NCI-H1048 (cell line): Measurements from ENCODE around the gene TOP2A.

Experiments
- DNase-seq: peaks from one replicate; lab custom pipeline; 2025; lab: John Stamatoyannopoulos, UW

TOP2A gene

DNA sequence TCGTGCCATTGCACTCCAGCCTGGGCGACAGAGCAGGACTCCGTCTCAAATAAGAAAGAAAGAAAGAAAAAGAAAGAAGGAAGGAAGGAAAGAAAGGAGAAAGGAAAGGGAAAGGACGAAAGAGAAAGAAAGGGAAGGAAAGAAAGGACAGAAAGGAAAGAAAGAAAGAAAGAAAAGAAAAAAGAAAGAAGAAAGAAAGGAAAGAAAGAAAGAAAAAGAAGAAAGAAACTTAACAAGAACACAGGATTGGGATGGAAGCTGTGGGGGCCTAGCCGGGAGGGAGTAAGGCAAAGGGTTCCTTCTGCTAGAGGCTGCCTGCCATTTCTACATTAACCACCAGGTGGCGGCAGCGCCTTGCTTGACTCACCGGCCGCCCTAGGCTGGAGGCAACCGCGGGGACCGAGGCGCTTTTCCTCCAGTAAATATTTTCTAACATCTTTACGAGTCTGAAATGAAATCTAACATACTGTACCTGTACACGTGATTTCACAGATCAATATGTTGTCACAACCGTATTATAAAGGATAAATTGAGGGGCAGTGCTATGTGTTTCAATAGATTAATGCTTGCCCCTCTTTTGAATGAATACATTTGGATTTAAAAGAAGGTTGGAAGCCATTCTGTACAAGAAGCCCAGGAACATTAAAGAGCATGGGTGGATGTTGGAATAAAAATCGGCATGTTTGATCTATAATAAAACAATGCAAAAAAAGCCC is 59.2 kb downstream of the TOP2A start:
- no peak for DNase-seq

DNA sequence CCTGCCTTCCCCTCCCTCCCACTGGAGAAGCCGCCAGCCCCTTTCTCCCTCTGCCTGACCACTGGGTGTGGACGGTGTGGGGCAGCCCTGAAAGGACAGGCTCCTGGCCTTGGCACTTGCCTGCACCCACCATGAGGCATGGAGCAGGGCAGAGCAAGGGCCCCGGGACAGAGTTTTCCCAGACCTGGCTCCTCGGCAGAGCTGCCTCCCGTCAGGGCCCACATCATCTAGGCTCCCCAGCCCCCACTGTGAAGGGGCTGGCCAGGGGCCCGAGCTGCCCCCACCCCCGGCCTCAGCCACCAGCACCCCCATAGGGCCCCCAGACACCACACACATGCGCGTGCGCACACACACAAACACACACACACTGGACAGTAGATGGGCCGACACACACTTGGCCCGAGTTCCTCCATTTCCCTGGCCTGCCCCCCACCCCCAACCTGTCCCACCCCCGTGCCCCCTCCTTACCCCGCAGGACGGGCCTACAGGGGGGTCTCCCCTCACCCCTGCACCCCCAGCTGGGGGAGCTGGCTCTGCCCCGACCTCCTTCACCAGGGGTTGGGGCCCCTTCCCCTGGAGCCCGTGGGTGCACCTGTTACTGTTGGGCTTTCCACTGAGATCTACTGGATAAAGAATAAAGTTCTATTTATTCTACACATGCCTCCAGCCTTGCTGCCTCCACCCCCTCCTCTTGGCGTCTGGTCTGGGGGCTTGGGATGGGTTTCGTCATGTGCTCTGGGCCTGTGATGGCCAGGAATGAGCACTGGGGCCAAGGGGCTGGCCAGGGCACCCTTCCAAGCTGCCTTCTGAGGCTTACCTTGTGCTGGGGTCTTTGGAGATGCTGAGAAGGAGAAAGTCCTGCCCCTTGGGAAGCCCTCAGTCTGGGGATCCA is 60.5 kb downstream of the TOP2A start:
- DNase-seq, result no peak

DNA sequence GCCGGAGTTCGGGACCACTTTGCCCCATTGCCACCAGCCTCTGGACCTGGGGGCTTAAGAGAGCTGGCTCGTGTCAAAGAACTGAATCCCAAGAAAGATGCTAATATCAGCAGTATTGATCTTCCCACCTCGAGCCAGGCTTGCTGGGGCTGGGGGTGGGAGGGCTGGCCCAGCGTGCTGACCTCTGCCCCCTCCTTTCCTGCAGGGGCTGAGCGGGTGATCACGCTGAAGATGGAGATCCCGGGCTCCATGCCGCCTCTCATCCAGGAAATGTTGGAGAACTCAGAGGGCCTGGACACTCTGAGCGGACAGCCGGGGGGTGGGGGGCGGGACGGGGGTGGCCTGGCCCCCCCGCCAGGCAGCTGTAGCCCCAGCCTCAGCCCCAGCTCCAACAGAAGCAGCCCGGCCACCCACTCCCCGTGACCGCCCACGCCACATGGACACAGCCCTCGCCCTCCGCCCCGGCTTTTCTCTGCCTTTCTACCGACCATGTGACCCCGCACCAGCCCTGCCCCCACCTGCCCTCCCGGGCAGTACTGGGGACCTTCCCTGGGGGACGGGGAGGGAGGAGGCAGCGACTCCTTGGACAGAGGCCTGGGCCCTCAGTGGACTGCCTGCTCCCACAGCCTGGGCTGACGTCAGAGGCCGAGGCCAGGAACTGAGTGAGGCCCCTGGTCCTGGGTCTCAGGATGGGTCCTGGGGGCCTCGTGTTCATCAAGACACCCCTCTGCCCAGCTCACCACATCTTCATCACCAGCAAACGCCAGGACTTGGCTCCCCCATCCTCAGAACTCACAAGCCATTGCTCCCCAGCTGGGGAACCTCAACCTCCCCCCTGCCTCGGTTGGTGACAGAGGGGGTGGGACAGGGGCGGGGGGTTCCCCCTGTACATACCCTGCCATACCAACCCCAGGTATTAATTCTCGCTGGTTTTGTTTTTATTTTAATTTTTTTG is 61.6 kb downstream of the TOP2A start:
- DNase-seq, result no peak

DNA sequence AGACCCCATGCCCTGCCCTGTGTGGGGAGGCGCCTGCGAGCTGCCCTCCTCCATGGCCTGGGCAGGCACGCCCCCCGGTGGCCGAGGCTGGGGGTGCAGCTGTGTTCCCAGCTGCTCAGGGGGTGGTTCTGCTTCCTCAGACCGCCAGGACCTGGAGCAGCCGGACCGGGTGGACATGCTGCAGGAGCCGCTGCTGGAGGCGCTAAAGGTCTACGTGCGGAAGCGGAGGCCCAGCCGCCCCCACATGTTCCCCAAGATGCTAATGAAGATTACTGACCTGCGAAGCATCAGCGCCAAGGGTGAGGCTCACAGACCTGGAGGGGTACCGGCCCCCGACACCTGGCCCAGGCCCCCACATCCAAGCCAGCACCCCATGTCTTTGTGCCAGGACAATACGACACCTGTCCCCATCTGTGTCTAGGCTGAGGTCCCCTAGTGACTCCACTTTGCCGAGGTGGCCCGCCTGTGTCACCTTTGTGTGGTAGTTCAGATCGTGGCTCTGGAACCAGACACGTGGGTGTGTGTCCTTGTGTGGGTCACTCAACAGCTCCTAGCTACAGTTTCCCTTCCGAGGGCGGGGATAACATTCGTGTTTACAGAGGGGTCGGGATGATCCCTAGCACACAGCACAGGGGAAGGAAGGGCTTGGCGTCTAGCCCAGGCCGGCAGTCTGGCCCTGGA is 62.4 kb downstream of the TOP2A start:
- no peak for DNase-seq

DNA sequence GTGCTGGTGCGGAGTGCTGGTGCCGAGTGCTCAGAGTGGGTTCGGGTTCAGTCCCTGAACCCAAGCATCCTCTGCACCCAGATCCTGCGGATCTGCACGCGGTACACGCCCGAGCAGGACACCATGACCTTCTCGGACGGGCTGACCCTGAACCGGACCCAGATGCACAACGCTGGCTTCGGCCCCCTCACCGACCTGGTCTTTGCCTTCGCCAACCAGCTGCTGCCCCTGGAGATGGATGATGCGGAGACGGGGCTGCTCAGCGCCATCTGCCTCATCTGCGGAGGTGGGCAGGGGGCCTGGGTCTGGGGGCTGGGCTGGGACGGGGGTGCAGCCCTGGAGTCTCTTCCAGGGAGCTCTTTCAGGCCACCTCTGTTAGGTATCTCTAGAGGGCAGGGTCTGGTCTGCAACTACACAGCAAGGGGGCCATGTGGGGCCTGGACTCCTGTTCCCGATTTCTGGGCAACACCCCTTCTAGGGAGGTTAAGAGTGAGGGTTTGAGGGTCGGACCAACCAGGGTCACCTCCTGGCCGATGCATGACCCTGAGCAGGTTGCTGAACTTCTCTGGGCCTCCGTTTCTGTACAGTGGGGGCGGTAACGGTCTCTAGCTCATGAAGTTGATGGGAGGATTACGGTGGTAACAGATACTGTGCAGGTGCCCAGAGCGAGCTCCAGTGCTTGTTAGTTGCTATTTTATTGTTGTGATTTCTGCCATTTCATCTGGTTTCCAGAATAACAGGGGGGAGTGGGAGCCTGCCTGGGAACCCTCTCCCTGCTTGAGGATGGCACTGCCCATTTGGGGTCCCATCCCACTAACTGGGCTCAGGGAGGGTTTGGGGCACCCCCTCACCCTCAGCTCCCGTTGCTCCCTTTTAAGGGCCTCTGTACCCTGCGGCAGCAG is 63.2 kb downstream of the TOP2A start:
- DNase-seq, result no peak

DNA sequence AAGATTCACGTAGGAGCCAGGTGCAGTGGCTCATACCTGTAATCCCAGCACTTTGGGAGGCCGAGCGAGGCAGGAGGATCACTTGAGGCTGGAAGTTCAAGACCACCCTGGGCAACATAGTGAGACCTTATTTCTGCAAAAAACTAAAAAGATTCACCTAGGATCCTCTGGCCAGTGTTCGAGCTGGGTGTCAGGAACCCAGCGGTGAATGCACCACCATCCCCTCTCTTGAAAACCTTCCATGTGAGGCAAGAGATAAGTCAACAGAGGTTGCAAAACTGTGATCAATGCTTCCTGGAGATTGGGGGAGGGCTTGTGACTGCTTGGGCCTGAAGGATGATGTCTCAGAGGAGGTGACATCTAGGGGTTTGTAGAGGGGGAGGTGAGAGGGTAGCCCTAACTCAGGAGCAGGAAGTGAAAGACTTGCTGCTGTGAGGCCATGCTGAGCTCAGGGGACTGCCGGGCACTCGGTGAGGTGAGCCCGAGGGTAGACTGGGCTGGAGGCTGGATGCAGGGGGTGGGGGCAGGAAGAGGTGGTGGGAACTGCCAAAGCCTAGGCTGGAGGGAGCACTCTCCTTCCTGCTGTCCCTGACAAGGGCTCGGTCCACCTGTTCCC is 64.8 kb downstream of the TOP2A start:
- DNase-seq, result no peak

DNA sequence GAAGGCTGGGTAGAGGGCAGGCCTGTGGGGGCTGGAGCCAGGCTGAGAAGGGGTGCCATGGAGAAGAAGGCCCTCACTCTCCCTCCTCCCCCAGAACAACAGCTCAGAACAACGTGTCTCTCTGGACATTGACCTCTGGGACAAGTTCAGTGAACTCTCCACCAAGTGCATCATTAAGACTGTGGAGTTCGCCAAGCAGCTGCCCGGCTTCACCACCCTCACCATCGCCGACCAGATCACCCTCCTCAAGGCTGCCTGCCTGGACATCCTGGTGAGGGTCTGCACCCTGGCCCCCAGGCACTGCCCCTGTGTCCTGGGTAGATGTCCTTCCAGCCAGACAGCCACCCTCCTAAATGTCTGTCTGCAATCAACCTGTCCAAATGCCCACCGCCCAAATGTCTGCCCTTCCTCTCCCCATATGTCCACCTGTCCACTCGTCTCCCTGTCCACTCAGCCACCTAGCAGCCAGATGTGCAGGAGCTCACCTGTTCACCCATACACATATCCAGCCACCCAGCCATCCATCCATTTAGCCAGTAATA is 65.4 kb downstream of the TOP2A start:
- no peak for DNase-seq

DNA sequence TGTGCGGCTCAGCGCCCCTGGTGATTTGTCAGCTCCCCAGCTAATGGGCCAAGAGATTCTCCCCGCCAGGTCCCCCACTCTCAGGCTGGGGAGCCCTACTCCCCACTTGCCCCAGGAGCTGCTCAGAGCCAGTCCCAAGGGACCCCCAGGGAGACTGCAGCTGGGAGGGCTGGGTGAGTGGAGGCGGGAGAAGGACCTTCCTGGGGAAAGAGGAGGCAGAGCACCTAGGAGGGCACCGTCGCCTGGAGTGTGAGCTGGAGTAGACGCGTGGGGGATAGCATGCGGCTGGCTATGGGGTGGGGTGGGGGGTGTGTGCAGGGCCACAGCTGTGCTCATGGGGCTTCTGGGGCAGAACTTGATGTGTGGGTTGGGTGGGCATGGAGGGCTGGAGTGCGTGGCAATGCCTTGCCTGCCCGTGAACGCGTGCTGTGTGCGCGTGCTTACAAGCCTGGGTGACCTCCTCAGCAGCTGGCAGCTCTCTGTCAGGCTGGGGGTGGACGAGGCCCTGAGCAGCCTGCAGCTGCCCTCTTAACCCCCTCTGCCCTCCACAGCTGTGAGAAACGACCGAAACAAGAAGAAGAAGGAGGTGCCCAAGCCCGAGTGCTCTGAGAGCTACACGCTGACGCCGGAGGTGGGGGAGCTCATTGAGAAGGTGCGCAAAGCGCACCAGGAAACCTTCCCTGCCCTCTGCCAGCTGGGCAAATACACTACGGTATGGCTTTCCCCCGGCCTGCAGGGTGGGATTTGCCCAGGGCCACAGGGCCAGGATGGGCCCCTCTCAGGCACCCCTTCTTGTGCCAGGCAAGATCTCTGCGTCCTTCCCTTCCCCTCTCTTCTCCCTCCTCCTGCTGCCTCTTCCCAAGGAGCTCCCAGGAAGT is 66.1 kb downstream of the TOP2A start:
- DNase-seq, result no peak

DNA sequence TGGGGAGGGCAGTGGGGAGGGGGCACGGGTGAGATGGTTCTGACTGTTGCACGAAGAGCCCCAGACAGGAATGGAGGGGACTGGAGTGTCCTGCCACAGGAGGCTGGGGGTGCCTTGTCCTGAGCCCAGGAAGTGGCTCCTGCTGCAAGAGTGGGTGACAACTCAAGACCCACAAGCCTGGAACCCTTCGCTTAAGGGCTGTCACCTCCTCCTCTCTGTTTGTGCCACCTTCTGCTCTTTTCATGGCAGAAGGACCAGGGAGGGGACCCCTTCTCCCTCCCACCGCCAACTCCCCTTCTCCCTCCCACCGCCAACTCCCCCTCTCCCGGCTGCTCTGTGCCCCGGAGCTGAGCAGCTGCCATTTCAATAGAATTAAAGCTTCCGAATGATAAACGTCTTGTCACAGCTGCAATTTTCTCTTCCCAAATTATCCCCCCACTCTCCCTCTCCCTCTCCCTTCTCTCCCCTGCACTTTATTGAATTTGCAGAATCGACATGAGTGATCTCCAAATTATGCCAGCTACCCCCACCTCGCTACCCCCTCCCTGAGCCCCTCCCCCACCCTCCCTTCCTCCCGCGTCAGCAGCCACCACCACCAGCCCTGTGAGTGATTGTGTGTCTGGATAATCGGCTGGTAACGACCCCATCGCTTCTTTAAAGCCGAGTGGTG is 66.9 kb downstream of the TOP2A start:
- no peak for DNase-seq

DNA sequence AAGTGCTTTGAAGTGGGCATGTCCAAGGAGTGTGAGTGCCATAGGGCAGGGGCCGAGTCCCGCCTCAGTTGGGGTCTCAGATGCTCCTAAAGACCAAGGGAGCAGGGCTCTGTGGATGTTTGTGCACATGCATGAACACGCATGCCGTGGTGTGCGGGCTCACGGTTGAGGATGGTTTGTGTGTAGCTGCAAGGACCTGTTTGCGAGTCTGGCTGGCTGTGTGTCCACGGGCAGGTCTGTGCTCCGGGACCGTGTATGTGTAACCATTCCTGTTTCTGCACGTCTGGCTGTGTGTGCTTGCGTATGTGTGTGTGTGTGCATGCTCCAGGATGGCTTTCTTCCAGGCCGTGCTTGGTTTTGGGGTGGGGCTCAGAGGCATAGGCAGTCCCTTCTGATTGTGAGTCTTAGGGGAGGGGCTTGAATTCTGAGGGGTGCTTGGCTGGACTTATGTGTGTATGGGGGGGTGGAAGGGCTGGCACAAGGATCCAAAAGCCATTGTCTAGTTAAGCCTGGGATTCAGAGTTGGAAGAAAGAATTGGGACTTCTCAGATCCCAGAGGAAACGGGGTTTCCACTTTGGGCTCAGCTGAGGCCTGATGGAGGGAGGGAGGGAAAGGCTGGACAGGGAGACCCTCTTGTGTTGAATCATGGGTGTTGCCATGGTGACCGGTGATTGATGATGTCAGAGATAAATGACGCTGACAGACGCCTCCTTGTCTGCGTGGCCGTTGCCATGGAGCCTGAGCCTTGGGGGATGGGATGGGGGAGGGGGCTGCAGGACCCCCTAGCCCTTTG is 67.6 kb downstream of the TOP2A start:
- DNase-seq, result no peak

DNA sequence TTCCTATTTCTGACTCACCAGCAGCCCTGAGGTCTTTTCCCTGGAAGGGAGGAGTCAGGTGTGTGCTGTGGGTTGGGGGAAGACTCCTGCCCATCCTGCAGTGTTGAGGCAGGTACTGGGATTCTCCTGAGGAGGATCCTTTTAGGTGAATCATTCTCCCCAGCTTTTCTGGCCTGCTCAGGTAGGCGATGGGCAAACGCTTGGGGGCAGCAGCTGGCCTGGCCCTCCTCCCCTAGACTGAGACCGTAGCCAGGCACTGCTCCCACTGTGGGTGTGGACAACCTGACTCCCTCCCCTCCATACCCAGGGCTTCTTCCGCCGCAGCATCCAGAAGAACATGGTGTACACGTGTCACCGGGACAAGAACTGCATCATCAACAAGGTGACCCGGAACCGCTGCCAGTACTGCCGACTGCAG is 68.2 kb downstream of the TOP2A start:
- DNase-seq, result no peak

DNA sequence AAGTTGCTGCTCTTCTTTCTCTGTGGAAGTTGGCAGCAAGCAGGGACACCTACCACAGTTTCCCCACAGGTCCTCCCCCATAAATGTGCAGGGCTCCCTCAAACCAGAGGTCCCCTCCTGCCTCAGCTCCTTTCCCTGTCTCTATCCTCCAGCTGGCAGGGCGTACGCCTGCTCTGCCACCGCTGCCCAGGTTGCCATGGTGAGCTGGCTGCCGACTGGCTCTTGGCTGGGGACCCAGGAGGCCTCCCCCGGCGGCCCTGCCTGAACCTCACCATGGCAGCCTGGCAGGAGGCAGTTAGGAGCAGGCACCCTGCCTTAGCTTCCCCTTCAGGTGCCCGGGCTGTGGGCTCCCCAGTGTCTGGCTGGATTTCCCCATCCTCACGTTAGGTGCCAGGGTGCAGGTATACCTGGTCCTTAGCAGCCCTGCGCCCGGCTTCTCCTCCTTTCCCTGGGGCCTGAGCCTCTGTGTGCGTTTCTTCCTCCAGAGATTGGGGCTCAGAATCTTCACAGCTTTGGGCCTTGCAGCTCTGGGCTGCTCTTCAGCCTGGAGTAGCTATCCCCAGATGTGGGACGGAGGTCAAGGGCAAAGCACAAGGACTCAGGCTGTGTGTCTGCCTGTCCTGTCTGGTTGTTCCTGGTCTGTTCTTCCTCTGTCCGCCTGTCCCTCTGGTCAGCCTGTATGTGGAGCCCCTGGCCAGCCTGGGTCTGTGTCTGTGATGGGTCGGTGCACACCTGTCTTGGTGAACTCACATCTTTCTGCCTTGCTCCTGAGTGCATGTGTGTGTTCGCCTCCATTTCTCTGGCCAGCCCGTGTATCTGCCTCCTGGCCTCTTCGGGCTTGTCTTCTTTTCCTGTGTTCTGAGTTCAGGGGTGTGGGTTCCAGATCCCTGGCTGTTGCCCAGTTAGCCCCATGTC is 68.9 kb downstream of the TOP2A start:
- DNase-seq, result no peak

DNA sequence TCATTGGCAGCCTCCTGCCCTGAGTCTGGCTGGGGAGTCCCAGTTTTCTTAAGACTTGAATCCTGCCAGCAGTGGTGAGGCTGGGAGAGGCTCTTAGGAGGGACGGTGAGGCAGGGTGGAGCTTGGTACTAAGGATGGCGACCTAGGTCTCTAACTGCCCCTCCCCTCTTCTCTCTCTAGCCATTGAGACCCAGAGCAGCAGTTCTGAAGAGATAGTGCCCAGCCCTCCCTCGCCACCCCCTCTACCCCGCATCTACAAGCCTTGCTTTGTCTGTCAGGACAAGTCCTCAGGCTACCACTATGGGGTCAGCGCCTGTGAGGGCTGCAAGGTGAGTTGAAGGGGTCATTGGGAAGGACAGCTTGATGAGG is 69.6 kb downstream of the TOP2A start:
- DNase-seq, result no peak

DNA sequence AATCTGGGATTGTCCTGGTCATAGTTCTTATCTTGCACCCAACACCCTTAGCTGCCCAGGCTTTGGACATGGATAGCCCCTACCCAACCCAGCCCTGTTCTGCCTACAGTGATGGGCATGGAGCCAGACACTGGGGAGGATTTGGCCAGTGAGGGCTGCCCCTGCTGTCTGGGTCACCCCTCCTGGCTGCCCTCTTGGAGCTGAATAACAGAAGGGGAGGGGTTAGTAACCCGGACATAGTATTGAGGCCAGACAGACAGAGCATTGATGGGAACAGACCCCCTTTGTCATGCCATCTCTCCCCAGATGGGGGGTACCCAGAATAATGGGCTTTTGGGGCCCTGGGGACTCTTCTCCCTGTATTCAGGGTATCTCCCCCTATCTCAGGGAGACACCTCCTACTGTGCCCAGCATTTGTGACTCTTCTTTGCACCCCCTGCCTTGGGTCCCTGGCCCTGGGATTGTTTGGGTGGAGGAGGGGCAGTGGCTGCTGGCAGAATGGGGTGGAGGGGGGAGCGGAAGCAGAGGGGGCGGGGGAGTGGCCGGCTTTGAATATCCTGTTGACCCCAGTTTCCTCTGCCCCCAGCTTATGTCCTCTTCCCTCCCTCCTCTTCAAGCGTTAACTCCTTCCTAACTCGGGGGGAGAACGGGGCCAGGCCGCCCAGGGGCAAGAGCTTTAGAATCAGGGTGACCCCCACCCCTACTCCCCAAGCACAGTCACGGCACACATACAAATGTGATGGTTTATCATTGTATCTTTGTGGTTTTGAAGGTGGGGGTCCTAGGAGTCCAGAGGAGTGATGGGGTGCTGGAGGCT is 70.2 kb downstream of the TOP2A start:
- no peak for DNase-seq

DNA sequence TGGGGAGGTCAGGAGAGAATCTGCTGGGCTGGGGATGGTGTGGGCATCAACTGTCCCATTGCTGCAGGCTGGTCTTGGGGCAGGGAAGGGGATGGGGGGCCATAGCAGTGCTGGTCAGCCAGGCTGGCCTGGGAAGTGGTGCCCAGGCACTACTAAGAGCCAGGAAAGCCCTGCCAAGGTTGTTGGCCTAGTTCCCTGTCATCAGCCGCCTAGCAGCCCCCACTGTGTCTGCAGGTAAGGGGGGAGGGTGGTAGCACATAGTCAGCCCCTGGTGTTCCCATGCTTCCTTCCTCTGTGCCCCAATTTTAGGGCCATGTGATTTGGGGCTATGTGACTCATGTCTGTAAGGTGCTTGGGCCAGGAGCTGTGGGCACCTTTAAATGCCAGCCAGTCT is 70.9 kb downstream of the TOP2A start:
- DNase-seq, result no peak
